KOPT-K1 (cell line): ENCODE measurements around the gene DNAH10.
"Not testable (repeated sequence)": the region's sequence is repeated elsewhere in the genome, so short reads cannot be mapped to it uniquely, and the experiment has no call there.

Experiments used
- H3K27ac ChIP-seq: fragments of 200-600 bp; sonication (generic); 2 replicates; pipeline ENCODE4 v1.5.1; 2016; ENCODE audit warnings: antibody characterized with exemption, mild to moderate bottlenecking, low read depth, low read length; ENCODE audit not compliant: poor library complexity, severe bottlenecking
- H3K36me3 ChIP-seq: fragments of 200-600 bp; sonication (generic); 2 replicates; pipeline ENCODE4 v1.5.1; 2017; ENCODE audit warnings: antibody characterized with exemption, mild to moderate bottlenecking, low read length, moderate library complexity; ENCODE audit not compliant: insufficient read depth
- H3K9me3 ChIP-seq: fragments of 200-600 bp; sonication (generic); 2 replicates; pipeline ENCODE4 v1.5.1; 2017; ENCODE audit warnings: antibody characterized with exemption, low read length, mild to moderate bottlenecking; ENCODE audit not compliant: insufficient read depth, poor library complexity, severe bottlenecking

Gene DNAH10

GRCh38 chr12:123946516-123947505, 184.7 kb downstream of the DNAH10 start:
- H3K9me3 ChIP-seq = not testable (repeated sequence)
- Histone ChIP-seq H3K36me3 (peaks cover 13% of the 10 kb centered on the region), H3K27ac (peak overlapping the region; percentile 31)

DNA sequence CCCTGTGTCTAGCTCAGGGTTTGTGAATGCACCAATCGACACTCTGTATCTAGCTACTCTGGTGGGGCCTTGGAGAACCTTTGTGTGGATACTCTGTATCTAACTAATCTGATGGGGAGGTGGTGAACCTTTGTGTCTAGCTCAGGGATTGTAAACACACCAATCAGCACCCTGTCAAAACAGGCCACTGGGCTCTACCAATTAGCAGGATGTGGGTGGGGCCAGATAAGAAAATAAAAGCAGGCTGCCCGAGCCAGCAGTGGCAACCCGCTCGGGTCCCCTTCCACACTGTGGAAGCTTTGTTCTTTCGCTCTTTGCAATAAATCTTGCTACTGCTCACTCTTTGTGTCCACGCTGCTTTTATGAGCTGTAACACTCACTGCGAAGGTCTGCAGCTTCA, 185.4 kb downstream of the DNAH10 start:
- not testable (repeated sequence) for H3K9me3 ChIP-seq, H3K36me3 ChIP-seq, H3K27ac ChIP-seq

DNA sequence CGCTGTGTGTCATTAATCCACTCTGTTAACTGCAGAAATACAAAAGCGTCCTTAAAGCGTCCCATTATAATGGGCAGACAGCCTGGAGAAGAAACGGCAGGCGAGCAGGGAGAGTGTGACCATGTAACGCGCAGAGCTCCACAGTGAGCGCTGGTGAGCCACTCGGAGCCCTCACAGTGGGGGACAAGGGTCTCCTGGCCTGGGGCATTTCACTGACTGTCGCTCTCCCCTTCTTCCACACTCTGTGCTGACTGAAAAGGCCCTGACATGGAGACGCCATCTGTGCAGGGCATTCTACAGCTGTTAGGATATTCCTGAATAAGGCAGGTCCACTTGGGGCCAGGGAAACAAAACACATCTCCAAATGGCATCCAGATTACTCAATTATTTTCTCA, 186.3 kb downstream of the DNAH10 start:
- Histone ChIP-seq H3K36me3 (peaks cover 5% of the 10 kb centered on the region; the same call in 1 of the 2 replicates), H3K9me3 (no peaks in the 10 kb centered on the region), H3K27ac (no peak overlapping the region)

- Histone ChIP-seq H3K9me3 (no peaks in the 10 kb centered on the region), H3K36me3 (peaks cover 5% of the 10 kb centered on the region; the same call in 1 of the 2 replicates), H3K27ac (no peak overlapping the region)
Measured at GRCh38 chr12:123948796-123949769, 187.0 kb downstream of the DNAH10 start.

- Histone ChIP-seq H3K27ac (no peak overlapping the region), H3K36me3 (peaks cover 5% of the 10 kb centered on the region; the same call in 1 of the 2 replicates), H3K9me3 (no peaks in the 10 kb centered on the region)
Measured at GRCh38 chr12:123949770-123950165, 187.7 kb downstream of the DNAH10 start.

DNA sequence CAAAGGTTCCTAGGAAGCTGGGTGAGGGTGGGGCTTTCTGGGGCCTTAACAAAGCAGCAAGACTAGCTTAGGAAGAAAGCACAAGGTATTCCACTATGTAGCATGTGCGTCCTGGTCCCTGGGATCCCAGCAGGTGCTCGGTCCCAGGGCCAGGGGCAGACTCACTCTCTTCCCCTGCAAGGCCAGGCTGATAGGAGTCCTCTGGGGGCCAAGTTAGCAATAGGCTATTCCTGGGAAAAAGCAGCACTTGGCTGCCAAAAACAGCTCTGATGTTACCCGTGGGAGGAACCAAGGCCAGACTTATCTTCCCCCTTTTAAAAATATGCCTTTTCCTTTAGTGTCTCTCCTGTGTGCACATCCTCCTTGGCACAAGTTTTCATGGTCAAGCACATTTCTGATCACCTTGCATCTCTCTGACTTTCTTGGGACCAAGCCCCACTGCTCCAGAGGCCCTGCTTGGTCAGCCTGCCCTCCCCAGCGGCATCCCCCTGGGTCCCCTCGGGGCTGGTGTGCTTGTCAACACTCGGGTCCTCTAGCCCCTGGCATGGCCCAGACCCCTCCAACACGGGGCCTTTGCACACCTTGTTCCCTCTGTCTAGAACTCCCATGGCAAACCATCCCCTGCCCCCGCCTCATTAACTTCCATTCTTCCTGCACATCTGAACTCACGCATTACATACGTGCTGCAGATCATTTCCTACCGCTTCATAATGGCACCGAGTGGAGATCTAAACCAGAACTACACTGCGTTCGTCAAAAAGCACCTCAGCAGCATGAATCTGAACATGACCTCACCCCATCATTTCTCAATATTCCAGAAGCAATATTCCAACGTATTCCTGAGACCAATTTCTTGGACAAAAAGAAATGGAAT, 188.6 kb downstream of the DNAH10 start:
- Histone ChIP-seq H3K9me3 (no peaks in the 10 kb centered on the region), H3K36me3 (no peaks in the 10 kb centered on the region), H3K27ac (no peak overlapping the region)

DNA sequence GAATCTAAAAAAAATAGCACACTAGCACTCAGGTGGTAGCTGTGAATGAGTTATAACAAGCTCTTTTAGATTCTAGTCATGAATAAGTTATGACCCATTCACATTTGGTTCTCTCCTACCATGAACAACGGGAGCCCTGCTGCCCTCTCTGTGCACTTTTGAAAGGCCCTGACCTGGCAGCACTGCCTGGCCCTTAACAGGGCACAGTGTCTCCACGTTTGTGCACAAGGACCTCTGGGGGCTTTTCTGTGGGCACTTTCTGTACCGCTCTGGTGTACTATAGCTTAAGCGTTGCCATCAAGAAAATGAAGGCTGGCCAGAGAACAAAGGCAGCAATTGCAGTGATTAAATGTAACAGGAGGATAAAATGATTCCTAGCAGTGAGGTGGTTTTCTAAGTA, 189.4 kb downstream of the DNAH10 start:
- Histone ChIP-seq H3K27ac (no peak overlapping the region), H3K36me3 (no peaks in the 10 kb centered on the region), H3K9me3 (no peaks in the 10 kb centered on the region)

DNA sequence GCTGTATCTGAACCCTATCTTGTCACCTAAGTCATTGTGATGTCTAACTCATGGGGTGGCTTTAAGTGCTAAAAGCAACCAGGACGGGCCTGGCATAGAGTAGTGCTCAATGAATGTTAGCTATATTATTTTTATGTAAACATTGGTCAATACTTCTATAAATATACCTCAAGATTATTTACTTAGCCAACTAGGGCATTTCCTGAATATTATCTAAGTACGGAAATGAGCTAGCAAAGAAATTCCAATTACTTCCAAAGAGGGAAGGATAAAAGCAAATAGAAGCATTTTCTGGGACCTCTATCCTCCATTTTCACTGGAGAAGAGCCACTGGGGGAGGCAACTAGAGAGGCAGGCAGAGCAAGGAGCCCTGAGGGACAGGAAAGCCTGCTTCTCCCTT, 189.9 kb downstream of the DNAH10 start:
- Histone ChIP-seq H3K36me3 (no peaks in the 10 kb centered on the region), H3K9me3 (no peaks in the 10 kb centered on the region), H3K27ac (no peak overlapping the region)

DNA sequence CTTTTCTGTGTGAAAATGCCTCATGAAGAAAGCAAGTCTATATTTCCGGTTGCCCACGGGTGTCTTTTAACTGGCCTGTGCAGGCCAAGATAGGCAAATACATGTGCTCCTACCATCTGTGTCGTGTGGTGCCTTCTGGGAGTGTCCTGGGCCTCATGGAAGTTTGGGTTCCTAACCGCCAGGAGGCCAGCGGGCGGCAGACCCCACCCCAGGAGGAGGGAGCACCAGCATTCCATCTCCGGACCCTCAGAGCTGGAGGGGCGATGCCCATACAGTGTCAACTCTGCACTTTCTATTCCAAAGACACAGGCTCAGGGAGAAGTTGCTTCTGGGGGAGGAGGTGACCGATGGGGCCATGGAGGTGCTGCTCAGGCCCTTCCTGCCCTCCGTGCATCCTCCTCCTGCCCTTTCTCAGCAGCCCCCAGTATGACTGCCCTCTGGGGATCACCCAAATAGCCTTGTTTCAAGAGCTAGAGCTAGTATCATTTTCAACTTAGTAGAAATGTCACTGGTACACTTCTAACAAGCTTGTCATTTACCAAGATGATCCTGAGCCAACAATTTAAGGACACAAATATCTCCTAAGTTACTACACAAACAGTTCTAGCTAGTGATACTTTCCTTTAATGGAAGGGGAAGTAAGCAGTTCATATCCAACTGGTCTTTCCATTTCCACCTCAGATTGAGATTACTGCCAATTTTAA, 192.7 kb downstream of the DNAH10 start:
- Histone ChIP-seq H3K27ac (no peak overlapping the region), H3K9me3 (no peaks in the 10 kb centered on the region), H3K36me3 (no peaks in the 10 kb centered on the region)

- Histone ChIP-seq H3K9me3 (no peaks in the 10 kb centered on the region), H3K27ac (no peak overlapping the region), H3K36me3 (no peaks in the 10 kb centered on the region)
Measured at GRCh38 chr12:123956249-123956648, 194.1 kb downstream of the DNAH10 start.

DNA sequence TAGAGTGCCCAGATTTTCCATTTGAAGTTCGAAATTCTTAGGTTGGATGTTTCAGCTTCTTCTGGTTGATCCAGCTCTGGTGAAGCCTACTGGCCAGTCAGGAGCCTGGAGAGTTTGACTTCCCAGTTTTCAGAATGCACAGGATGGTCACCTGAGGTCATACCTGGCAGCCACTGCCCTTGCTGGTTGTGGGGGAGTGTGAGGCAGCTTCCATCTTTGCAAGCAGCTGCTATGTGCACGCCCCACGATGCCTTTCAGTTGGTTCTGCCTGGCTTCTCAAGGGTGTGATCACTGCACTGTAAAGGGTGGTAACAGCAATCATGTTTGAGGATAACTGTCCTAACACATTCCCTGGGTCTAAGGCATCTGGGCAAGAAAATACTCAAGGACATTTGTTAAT, 195.1 kb downstream of the DNAH10 start:
- Histone ChIP-seq H3K27ac (no peak overlapping the region), H3K36me3 (no peaks in the 10 kb centered on the region), H3K9me3 (no peaks in the 10 kb centered on the region)

- Histone ChIP-seq H3K9me3 (no peaks in the 10 kb centered on the region), H3K27ac (no peak overlapping the region), H3K36me3 (no peaks in the 10 kb centered on the region)
Measured at GRCh38 chr12:123958462-123958861, 196.4 kb downstream of the DNAH10 start.

- Histone ChIP-seq H3K9me3 (no peaks in the 10 kb centered on the region), H3K27ac (no peak overlapping the region), H3K36me3 (no peaks in the 10 kb centered on the region)
Measured at GRCh38 chr12:123958876-123959275, 196.8 kb downstream of the DNAH10 start.
